HG02571 (cell line): ENCODE results near the gene KLF12.

ENCODE experiments used
- ATAC-seq: cut with Tn5 transposase; IDR thresholded peaks from one replicate; pipeline ENCODE4 v1.9.1; 2021; ENCODE audit warnings: mild to moderate bottlenecking, moderate library complexity; ENCODE audit not compliant: unreplicated experiment

The KLF12 gene

DNA sequence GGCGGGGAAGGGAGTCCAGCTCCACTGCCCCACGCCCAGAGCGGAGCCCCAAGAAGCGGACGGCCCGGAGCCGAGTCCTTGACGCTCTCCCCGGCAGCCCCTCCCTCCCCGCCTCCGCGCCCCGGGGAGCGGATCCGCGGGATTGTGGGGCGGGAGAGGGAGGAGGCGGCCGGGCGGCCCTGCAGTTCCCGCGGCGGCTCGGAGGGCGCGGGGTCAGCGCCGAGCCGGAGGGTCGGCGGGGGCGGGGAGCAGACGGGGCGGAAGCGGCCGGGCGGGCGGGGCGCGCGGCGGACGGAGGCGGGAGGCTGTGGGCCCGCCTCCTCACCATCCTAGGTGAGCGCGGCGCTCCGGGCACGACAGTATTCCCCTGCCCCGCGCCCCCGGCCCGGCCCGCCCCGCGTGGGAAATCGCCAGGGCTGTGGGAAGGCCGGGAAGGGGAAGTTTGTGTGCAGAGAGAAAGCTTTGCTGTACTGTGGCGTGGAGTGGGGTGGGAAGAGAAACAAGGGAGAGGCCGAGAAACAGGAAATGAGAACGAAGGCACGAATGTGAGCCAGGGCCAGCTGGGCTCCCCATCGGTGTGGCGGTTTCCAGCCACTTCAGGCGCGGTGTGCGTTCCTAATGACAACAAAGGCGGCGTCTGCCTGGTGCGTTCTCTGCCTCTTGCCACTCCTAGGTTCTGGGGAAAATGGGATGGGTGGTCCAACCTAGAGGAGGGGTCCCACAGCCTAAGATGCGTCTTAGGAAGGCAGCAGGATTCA, 1.3 kb upstream of the KLF12 start:
- ATAC-seq: peak; percentile 37

DNA sequence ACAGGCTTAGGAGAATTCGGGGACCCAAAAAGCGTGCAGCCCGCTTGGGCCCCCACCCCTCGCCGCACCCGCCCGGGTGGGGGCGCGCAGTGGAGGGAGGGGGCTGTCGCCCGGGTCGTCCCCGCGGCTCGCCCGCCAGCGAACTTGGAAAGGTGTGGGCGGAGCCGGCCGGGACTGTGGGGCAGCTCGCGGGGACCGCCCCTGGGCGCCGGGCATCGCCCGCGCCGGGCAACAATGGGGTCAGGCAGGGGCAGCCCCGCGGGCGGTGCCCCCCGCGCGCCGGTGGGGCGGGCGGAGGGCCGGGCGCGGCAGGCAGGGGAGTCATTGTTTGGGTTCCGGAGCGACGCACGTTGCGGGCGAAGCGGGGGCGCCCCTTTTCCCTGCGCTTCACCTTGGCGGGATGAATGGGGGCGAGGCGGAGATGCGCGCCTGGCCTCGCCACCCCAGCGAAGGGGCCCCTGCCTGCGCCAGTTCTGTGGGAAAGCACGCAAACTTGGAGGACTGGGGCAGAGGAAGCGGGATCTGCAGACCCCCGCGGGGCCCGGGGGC, 647 bp upstream of the KLF12 start:
- peak; percentile 29 for ATAC-seq

DNA sequence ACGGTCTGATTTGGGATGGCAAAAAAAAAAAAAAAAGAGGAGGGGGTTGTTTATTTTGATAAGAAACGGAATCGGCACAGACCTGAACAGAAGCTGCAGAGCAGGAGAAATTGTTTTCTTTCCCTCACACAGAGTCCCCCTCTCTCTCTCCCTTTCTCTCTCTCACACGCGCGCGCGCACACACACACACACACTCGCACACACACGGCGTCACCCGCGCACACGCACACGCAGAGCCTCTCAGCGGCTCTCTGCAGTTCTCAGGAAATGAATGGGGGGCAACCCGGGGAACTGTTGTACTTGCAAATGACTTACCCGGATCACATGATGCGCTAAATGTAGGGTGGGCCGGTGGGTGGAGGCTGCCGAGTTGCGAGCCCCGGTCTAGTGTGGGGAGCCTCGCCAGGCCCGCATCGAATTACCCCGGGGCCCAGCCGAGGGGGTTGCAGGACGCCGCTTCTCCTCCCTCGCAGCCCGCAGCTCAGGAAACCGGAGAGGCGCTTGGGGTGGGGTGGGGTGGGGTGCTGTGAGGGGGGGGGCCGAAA, 475 bp downstream of the KLF12 start:
- ATAC-seq: peak; percentile 45

DNA sequence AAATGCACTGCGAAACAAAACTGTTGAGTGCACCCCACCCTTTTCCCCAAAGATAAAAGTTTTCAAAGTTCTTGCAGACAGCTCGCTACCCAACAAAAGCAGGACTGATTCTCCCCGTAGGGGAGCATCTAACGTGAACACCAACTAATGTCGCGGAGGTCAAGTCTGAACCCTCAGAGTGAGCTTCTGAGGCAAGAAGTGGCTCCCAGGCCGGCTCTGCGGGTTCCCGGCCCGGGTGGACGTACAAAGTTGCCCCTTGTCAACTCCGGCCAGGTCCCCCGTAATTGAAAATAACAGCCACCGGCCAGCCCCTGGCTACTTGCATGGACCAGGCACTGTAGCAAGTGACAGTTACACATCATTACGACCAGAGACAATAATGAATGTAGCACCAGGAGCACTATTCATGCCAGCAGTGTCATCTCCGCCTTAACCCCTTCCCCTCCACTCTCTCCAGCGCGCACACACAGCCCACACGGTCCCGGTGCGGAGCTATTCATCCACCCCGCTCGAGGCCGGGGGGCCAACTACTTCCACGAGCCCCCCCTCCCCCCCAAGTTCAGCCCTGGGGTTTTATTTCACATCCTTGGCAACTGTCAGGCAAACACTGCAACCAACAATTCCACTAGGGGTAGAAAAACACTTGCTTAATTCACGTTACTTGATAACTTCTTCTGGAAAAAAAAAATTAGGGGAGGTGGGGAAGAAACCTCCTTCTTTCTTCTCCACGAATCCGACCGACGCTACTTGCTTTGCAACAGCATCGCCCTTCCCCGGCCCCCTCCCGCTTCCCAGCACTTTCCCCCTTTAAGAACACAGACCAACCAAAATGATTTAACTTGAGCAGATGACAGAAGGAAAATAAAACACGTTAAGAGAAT, 1.2 kb downstream of the KLF12 start:
- ATAC-seq: no peak

DNA sequence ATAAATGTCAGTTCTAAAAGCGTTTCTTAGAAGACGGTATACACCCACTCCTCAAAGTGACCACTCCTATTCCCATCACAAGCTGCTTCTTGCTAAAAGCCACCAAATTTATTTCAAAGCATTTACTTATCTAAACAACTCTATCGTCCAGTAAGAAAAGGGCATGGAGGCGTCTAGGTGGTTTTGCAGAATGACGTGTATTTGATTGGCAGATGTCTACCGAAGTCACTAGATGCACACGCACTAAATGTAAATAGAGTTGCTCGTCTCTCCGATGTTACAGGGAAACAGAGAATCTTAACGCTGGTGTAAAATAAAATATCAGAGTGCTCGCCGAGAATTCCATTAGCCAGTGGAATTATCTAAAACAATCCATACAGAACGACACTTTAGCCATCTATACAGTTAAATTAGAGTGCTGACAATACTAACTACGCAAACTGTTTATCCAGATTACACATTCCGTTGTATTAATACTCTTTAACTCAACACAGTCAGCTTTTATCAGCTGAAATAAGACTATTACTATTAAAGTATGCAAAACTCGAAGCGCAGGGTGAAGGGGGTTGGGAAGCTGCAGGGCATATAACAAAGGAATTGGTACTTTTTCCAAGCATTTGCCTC, 1.9 kb downstream of the KLF12 start:
- no peak for ATAC-seq

DNA sequence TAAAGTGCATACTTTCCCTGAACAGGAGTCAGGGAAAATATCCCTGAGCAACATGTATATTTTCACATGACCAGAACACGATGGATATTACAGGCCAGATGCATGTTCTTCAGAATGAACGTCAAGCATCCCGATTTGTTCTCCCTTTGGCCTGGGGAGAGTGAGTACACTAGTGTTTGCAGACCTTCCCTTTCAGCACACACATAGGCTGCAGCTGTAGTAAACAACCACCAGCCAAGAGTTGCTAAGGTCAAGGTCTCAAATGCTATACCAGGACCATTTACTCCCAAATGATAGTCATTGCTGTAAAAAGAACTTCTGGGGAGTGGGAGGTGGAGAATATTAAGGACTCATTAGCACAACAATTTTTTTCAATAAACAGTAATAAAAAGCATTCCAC, 3.0 kb downstream of the KLF12 start:
- ATAC-seq: no peak

DNA sequence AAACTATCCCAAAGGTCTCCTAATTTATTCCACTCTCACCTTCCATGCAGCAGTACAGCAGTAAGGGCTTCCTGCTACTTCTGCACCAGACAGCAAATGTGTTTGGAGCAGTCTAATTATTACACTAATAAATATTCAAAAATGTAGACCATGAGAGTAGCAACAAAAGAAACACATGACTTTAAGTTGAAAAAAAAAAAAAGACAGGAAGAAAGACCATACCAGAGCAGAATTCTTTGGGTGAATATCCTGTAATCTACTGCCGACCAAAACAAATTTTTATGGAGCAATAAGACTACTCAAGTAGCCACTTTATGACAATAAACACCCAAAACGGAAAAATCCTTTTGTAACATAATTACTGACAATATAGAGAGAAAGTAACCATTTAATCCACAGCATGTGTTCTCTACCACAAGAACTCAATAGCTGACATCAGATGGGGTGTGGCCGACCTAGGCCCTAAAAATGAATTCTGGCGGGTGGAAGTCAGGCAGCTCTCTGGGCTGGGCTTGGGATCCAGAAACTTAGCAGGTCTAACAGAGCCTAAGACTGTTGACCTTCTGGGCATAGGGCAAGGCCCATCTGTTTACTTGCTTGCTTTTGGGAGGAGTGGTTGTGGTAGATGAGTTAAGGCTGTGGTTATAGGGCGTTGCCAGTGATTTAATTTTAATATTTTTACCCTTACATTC, 4.6 kb downstream of the KLF12 start:
- no peak for ATAC-seq

DNA sequence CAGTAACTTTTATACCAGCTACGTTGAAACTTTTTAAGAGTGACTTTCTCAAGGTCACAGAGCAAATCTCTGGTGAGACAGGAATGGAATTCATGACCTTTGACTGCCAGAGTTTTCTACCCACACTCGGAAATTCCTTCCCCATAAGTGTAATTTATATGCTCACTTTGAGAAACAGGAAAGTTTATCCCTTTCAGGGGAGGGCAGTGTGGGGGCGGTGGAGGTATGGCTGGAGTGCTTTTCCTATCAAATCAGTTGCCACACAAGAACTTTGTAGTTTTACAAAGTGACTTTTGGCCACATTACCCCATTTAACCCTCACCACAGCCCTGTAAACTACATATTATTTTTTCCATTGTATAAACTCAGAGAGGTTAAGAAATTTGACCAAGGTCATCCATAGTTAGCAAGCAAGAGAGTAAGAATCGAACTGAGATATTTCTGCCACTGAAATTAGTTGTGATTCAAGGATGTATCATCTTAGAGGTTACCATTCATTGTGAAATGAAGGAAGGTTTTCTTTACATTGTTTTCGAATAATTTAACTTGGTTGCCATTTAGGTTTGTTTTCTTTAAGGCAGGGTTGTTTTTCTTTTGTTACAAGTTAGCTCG, 5.9 kb downstream of the KLF12 start:
- ATAC-seq: no peak

DNA sequence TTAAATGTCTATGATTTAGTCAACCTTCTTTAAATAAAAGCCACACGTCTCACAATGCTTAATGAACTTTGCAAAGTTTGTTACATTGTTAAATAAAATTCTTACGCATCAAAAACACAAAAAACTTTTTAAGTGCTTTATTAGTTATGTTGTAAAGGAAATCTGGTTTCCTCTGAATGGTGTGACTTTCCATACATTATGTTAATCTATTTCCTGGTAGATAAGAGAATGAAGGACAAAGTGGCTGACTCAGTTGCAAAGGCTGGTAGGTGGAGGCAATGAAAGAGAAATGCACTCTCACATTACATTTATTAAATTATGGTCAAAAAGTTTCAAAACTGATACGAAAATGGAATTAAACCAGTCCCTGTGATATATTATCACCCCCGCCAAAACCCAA, 15.9 kb downstream of the KLF12 start:
- no peak for ATAC-seq

DNA sequence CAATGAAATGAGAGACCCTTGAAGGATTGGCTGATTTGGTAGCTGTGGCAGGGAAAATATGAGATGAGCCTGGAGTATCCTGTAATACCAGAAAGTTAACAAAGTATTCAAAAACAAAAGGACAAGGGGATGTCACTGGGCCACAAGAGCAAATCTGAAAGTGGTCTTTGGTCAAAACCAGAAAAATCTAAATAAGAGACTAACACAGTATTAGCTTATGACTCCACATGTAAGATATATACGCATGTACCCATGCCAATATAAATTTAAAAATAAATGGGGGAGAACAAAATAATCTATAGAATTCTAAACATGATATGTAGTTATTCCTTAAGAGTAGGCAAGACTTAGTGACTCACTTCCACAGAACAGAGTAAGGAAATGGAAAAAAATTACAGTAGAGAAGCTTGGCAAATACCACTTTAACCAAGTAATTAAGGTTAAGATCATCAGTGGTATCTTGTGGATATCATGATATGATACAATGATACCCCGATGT, 16.9 kb downstream of the KLF12 start:
- no peak for ATAC-seq

DNA sequence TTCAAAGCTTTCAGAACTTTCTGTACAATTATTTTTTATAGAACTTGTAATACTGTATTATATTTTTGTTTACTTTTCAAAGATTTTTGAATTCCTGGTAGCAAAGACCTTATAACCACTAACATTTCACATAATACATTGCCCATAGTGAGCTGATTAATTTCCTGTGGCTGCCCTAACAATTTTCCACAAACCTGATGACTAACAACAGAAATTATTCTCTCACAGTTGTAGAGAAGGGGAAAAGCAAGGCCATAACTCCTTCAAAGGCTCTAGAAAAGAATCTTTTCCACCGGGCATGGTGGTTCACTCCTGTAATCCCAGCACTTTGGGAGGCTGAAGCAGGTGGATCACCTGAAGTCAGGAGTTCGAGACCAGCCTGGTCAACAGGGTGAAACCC, 19.1 kb downstream of the KLF12 start:
- ATAC-seq: no peak

DNA sequence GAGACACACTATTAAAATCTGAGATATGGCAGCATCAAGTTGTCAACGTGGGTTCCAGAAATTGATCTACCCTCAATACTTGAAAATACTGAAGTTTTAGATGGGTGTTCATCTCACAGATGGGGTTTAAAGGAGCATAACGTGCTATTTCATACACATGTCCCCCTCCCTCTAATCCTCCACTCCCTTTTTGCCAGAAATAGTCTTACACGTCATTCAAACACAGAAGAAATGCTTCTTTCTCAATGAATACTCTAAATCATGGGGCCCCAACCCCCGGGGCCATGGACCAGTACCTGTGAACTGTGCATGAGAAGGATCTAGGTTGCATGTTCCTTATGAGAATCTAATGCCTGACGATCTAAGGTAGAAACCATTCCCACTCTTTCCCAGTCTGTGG, 19.6 kb downstream of the KLF12 start:
- no peak for ATAC-seq

DNA sequence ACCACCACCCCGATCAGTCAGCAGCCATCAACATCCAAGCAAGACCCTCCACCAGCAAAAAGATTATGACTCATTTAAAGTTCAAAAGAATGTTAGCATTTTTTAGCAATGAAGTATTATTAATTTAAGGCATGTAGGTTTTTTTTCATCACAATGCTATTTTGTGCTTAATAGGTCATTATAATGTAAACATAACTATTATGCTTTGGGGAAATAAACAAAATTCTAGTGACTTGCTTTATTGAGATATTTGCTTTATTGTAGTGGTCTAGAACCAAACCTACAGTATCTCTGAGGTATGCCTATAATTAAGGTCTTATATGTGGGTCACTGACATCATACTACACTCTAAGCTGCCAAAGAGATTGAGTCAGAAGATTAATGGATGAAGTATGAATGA, 20.0 kb downstream of the KLF12 start:
- ATAC-seq: no peak

DNA sequence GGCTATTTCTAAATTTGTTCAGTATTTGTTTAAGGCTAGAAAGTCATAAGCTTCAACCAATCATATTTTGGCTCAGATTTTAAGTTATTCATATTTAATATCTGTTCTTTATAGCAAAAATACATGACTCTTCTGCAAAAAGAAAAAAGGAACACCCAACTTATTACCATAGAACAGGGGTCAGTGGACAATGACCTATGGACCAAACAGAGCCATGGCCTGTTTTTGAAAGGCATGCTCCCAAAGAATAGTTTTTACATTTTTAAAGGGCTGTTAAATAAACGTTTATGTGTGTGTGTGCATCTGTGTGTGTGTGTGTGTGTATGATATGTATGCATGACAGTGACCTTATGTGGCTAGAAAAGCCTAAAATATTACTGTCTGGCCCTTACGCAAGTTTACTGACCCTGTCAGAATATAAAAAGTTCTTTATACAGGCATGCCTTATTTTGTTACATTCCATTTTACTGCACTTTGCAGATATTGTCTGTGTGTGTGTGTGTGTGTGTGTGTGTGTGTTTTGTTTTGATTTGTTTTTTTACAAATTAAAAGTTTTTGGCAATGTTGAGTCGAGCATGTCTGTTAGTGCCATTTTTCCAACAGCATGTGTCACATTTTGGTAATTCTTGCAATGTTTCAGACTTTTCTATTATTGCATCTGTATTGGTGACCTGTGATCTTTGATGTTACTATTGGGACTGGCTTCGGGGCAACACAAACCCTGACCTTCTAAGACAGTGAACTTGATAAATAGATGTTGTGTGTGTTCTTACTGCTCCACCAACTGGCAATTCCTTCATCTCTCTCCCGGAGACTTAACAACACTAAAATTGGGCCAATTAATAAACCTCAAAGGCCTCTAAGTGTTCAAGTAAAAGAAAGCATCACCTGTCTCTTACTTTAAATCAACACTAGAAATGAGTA, 22.0 kb downstream of the KLF12 start:
- no peak for ATAC-seq

DNA sequence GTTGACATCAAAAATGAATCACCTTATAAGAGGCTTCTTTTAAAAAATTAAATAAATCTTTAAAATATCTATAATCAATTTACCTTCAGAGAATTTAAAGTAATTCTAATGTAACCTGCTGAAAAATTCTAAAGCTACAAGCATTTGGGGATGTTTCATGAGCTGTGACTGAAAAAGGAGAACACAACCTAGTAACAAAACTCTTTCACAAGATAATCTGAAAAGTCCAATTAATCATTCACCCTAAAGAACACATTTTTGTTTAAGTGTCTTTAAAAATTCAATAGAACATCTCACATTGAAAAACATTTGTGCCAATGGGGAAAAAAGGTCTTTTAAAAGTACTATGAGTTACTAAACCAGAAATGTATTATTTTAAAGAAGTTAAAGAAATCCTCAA, 22.8 kb downstream of the KLF12 start:
- ATAC-seq: no peak

DNA sequence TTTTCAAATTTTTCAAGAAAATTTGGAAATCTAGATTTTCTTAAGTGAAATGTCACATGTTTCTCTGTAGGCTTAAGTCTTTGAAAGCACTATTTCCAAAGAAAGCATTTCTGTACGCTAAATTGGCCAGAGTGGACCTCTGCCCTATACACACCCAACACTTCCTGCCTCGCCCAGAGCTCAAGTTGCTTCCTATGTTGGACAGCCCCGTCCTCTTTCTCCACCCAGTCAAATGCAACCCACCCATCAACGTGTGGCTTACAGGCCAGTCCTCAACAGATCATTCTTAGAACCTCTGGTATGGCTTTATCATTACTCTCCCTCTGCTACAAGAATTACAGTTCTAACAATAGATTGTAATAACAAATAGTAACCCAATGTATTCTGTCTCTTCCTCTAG, 24.2 kb downstream of the KLF12 start:
- no peak for ATAC-seq

DNA sequence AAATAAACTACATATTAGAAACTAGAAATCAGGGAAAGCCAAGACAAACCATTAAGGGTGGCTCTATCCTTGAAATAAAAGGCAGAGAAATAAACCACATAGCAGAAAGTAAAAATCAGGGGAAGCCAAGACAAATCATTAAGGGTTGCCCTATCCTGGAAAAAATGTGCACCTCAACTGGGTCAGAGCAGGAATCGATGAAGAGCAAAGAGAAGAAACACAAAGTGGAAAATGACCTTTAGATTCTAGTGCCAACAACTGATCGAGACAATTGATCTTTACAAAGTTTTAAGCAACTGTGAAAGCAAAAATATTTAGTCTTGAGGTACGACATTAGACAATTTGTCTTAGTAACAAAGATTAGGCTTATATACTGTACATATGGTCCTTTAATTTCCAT, 26.6 kb downstream of the KLF12 start:
- ATAC-seq: no peak

DNA sequence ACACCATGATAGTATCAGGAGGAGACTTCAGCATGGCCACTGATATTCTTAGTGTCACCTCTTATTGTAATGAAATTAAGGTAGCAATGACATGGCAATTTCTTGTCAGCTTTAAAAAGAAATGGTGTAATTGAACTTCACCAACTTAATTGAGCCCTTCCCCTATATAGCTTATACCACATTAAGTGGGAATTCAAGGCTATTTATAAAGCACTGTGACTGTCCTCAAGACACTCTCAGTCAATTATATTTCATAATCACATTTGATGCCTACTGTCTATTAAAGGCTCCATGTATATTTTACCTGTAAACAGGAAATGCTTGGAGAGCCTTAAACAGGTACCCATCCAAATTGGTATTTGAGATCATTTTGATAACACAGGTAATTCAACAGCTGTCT, 28.3 kb downstream of the KLF12 start:
- ATAC-seq: no peak

DNA sequence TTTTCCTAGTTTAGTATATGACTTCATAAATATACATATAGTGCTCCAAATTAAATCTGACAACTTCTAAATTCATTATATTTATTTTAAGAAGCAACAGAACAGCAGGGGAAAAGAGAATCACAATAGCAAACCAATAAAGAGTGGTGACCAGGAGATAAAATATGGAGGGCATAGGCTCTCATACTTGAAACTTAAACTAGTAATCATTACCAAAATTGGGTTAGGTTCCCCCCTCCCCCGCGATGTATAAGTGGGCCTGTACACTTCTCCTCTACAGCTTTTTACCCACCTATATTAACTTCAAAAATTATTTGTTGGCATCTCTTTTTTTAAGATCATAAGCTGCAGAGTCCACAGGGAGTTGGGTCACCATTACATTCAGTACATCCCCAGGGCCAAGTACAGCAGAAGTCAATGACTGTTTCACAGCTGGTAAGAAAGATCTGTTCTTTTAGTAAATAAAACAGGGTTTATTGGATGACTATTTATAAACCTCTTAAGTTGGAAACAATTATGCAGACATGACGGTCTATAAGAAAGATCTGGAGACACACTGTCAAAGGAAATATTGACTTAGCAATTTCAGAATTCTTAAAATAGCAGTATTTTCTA, 29.4 kb downstream of the KLF12 start:
- ATAC-seq: no peak
